Anterior cingulate cortex (tissue), 58 donors: ENCODE measurements around the gene DNAJC12.
"Not testable (repeated sequence)": the region's sequence is repeated elsewhere in the genome, so short reads cannot be mapped to it uniquely, and the experiment has no call there.

Experiments used
- DNase-seq, 58 donors: peaks; one replicate each; lab custom pipeline; 2025; lab: John Stamatoyannopoulos, UW

Gene DNAJC12

GRCh38 chr10:67841737-67842136, 3.7 kb upstream of the DNAJC12 start:
- DNase-seq, result no peak

- DNase-seq, result no peak
Observed at GRCh38 chr10:67839951-67840350, 2.0 kb upstream of the DNAJC12 start.

DNA sequence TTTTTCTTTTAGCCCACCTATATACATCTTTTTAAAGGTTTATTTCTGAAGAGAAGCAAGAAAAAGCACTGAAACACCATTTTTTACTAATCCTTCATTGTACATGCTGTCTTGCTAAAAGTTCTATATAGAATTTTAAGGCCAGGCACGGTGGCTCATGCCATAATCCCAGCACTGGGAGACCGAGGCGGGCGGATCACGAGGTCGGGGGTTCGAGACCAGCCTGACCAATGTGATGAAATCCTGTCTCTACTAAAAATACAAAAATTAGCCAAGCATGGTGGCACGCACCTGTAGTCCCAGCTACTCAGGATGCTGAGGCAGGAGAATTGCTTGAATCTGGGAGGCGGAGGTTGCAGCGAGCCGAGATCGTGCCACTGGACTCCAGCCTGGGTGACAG, 1.5 kb upstream of the DNAJC12 start:
- not testable (repeated sequence) for DNase-seq

GRCh38 chr10:67836972-67837371, 1.0 kb downstream of the DNAJC12 start:
- DNase-seq, result no peak

DNA sequence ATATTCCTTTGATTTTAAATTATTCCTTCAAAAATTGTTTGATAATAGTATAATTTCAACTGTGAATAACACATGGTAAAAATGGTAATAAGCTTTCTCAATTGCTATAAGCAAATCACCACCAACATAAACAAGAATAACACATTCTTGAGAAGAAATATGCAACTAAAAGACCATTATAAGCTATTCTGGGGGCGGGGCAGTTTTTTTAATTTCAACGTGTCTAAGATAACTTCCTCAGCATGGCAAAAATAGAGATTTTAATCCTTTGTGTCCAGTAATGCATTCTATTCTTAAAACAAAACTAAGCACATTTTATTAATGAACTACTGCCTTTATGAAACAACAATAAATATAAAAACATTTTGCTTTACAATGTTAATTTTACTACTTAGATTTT, 1.5 kb downstream of the DNAJC12 start:
- no peak for DNase-seq

GRCh38 chr10:67835541-67836394, 2.2 kb downstream of the DNAJC12 start:
- DNase-seq, result not testable (repeated sequence)

GRCh38 chr10:67834375-67834774, 3.6 kb downstream of the DNAJC12 start:
- DNase-seq, result no peak

DNA sequence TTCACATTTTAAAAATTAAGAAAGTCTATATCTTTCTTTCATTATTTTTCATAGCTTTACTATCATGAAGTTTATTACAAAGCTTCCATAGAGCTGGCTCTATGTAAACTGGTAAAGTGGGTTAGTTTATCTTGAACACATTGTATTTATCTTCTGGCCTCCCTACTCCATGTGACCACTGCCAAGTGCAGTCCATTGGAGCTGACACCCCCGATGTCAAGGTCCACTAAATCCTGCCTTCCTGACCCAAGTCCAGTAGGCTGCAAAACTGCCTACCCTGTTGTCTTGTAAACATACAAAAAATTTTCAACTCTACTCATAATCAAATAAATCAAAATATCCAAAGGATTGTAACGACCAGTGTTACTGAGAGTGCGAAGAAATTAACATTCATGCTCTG, 10.2 kb downstream of the DNAJC12 start:
- no peak for DNase-seq

- DNase-seq, result no peak
Observed at GRCh38 chr10:67819768-67820204, 18.2 kb downstream of the DNAJC12 start.

GRCh38 chr10:67818323-67818722, 19.7 kb downstream of the DNAJC12 start:
- no peak for DNase-seq

GRCh38 chr10:67816719-67817118, 21.3 kb downstream of the DNAJC12 start:
- no peak for DNase-seq

GRCh38 chr10:67815571-67816059, 22.4 kb downstream of the DNAJC12 start:
- no peak for DNase-seq

GRCh38 chr10:67812007-67812406, 26.0 kb downstream of the DNAJC12 start:
- no peak for DNase-seq

DNA sequence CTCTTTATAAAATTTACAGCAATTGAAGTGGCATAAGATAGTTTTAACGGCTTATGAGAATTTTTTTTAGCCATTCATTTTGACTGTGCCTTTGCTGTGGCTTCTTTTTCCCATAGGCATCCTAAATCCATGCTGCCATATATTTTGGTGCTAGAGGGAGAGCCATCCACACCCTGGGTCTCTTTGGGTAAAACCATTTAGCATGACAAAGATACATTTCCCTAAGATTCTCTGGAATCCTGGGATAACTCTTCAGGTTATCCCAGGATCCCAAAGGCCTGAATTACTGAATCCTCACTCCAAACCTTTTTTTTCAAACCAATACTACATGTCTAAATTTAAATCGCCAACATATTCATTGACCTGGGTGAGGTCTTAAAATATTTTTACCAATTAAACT, 28.9 kb downstream of the DNAJC12 start:
- DNase-seq, result no peak

- DNase-seq, result no peak
Observed at GRCh38 chr10:67808704-67809103, 29.3 kb downstream of the DNAJC12 start.

DNA sequence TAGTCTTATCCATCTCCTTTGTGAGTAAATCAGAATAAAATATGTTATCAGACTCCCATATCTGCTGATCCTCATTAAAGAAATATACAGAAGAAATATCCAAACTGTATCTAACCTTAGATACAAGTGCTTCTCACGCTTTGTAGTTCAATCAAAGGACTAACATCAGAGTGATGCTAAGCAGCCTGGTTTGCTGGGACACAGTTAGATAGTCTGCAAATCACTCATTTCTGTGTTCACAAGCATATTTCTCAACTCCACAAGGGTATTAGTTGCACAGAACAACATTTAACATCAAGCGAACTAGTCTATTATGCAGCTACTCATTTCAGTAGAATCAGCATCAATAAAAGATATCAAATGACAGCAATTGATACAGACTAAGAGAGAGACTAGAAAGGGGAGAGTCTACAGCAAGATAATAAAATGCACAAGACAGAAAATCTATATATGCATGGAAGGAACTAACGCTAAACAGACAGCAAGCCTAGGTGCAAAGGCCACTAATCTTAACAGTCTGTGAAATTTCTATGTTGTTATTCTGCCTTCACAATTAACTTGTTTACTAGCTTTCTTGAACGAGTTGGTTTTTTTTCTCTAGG, 30.0 kb downstream of the DNAJC12 start:
- DNase-seq, result no peak

DNA sequence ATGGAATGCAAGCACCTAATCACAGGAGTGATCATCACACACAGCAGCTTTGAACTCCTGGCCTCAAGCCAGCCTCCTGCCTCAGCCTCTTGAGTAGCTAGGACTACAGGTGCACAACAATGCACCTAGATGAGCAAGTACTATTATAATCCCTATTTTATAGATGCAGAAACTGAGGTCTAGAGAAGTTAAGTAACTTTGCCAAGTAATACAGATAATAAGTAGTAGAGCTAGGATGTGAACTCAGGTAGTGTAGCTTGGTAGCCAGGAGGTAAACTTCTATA, 33.7 kb downstream of the DNAJC12 start:
- no peak for DNase-seq

GRCh38 chr10:67803588-67804394, 34.2 kb downstream of the DNAJC12 start:
- DNase-seq, result no peak

DNA sequence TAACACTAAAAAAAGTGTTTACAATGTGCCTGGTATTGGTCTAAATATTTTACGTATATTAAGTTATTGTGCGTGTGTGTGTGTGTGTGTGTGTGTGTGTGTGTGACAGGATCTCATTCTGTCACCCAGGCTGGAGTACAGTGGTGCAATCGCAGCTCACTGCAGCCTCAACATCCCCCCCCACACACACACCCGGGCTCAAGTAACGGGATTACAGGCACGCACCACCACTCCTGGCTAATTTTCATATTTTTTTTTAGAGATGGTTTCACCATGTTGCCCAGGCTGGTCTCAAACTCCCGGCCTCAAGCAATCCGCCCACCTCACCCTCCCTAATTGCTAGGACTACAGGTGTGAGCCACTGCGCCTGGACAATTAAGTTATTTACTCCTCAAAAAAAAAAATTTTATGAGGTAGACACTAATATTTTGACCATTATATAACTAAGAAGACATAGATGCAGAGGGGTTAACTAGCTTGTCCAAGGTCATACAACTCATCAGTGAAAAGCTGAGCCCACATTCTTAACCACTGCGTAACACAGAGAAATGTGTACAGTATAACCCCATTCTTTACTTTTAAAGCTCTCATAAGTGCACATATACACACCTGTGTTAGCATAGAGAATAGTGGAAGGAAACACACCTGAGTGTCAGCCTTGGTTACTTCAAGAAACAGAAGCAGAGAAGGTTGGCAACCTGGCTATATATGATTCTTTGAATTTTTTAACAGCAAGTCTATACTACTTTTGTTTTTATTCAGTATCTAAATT, 35.0 kb downstream of the DNAJC12 start:
- no peak for DNase-seq

DNA sequence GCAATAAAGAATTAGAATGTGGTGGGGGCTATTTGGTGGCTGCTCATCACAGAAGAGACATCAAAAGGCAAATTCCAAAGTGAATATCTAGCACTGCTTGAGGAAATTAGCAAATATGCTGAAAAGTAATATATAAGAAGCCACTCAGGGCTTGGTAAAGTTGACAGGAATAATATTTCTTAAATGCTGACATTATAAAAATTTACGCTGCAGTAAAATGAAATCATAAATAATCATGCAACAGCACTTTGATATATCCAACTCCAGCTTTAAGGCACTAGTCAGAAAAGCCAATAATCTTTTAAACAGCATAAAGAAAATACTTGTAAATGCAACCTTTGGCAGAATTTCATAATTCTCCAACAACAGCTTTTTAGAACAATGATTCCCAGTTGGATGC, 36.9 kb downstream of the DNAJC12 start:
- no peak for DNase-seq
